Measurements from ENCODE around the gene HS3ST5. TPM values are rescaled to one million over a fixed set of nuclear protein-coding genes. Genes with fewer than 3 reads are reported as not detected.

The HS3ST5 gene
- total RNA-seq, 2 donors from 2014 or later: 0.31 to 2.0 TPM

DNA sequence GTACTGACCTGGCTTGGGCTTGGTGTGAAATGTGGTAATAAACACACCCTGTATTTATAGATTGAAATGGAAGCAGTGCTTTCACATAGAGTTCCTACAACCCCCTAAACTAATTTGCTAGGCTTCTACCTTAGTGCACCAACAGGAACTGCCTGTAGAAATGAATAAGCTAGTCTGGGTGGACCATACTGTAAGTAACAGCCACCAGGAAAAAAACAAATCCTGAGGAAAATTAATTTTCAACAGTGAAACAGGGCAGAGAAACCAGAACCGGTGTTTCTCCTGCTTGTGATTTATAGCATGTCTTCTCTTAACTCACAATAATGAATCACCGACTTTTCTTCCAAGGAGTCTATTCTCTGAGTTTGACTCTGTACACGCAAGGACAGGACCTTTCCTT is 187.1 kb downstream of the HS3ST5 start:
- no peaks in the 10 kb centered on the region for H3K36me3 Mint-ChIP-seq (ENCODE audit: low read depth)
- no peak overlapping the region for H3K4me3 Mint-ChIP-seq
- H3K27ac Mint-ChIP-seq: no peak overlapping the region
- H3K4me3 ChIP-seq (ENCODE audit: low read length): no peak overlapping the region
- TF ChIP-seq, protein P1, sequence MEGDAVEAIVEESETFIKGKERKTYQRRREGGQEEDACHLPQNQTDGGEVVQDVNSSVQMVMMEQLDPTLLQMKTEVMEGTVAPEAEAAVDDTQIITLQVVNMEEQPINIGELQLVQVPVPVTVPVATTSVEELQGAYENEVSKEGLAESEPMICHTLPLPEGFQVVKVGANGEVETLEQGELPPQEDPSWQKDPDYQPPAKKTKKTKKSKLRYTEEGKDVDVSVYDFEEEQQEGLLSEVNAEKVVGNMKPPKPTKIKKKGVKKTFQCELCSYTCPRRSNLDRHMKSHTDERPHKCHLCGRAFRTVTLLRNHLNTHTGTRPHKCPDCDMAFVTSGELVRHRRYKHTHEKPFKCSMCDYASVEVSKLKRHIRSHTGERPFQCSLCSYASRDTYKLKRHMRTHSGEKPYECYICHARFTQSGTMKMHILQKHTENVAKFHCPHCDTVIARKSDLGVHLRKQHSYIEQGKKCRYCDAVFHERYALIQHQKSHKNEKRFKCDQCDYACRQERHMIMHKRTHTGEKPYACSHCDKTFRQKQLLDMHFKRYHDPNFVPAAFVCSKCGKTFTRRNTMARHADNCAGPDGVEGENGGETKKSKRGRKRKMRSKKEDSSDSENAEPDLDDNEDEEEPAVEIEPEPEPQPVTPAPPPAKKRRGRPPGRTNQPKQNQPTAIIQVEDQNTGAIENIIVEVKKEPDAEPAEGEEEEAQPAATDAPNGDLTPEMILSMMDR (conservative IDR thresholded peaks at IDR 0.05): no peak
- H3K27me3 ChIP-seq (ENCODE audit: control insufficient read depth, insufficient read depth, low read length, poor library complexity, severe bottlenecking): no peaks in the 10 kb centered on the region
- H3K27ac ChIP-seq (ENCODE audit: low read depth, low read length): no peak overlapping the region
- no peaks in the 10 kb centered on the region for H3K36me3 ChIP-seq (ENCODE audit: control insufficient read depth, insufficient read depth, low read length)
- no peaks in the 10 kb centered on the region for H3K27me3 Mint-ChIP-seq (ENCODE audit: insufficient read depth)
- WGBS, 2 experiments (ENCODE audit: insufficient coverage in 1 of 2, insufficient read length in 1 of 2): 92 to 100% methylated on average over 2 to 3 of the region's 3 CpGs
- H3K4me1 Mint-ChIP-seq: no peaks in the 10 kb centered on the region
- H3K9ac ChIP-seq (ENCODE audit: extremely low read depth, low read length, poor library complexity, severe bottlenecking): no peak overlapping the region
- DNase-seq: no peak
- no peaks in the 10 kb centered on the region for H3K9me3 Mint-ChIP-seq
- H3K4me1 ChIP-seq (ENCODE audit: control insufficient read depth, insufficient read depth, low read length): no peaks in the 10 kb centered on the region
- H3K9me3 ChIP-seq (ENCODE audit: control insufficient read depth, low read length): no peaks in the 10 kb centered on the region

DNA sequence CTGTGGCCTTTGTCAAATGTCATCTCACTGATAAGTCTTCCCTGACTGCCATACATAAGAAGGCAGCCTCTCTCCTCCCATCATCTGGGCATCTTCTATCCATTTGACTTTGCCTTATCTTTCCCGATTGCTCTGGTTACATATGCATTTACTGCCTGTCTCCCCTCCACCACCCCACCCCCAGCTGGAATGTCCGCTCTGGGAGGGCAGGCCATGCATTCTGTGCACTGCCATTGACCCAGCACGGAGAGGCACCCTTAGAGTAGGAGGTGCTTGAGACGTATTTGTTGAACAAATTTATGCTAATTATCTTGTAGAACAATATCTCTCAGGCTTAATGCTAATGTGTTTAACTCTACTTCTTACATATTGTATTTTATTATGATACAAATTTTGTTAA is 188.0 kb downstream of the HS3ST5 start:
- Mint-ChIP-seq H3K9me3 (no peaks in the 10 kb centered on the region), H3K36me3 (ENCODE audit: low read depth) (no peaks in the 10 kb centered on the region), H3K4me3 (no peak overlapping the region), H3K4me1 (no peaks in the 10 kb centered on the region), H3K27me3 (ENCODE audit: insufficient read depth) (no peaks in the 10 kb centered on the region), H3K27ac (no peak overlapping the region)
- Histone ChIP-seq H3K4me1 (ENCODE audit: control insufficient read depth, insufficient read depth, low read length) (no peaks in the 10 kb centered on the region), H3K27me3 (ENCODE audit: control insufficient read depth, insufficient read depth, low read length, poor library complexity, severe bottlenecking) (no peaks in the 10 kb centered on the region), H3K4me3 (ENCODE audit: low read length) (no peak overlapping the region), H3K27ac (ENCODE audit: low read depth, low read length) (no peak overlapping the region), H3K9ac (ENCODE audit: extremely low read depth, low read length, poor library complexity, severe bottlenecking) (no peak overlapping the region), H3K9me3 (ENCODE audit: control insufficient read depth, low read length) (no peaks in the 10 kb centered on the region), H3K36me3 (ENCODE audit: control insufficient read depth, insufficient read depth, low read length) (no peaks in the 10 kb centered on the region)
- TF ChIP-seq, protein P1 (conservative IDR thresholded peaks at IDR 0.05): no peak
- WGBS, 2 experiments (ENCODE audit: insufficient coverage in 1 of 2, insufficient read length in 1 of 2): 90 to 100% methylated on average over 1 to 4 of the region's 4 CpGs
- DNase-seq: no peak

DNA sequence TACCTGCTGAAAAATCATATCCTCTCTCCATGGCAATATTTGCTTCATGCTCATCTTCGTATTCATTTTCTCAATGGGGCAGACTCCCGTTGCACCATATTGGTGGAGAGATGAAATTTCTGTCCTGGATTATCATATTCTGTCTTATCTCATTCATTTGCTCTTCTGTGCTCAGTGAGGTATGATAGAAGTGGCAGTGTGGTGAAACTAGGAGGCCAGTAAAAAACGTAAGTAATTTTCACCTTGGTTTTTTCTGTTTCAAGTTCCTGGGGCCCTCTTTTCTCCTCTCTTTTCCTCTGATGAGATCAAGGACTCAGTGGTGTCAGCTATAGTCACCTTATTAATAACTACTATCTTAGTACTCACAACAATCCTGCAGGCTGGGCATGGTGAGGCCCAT is 189.4 kb downstream of the HS3ST5 start:
- H3K4me1 Mint-ChIP-seq: no peaks in the 10 kb centered on the region
- no peak for DNase-seq
- no peaks in the 10 kb centered on the region for H3K36me3 ChIP-seq (ENCODE audit: control insufficient read depth, insufficient read depth, low read length)
- TF ChIP-seq, protein P1 (conservative IDR thresholded peaks at IDR 0.05): no peak
- H3K9me3 Mint-ChIP-seq: peaks cover 2% of the 10 kb centered on the region
- H3K27me3 ChIP-seq (ENCODE audit: control insufficient read depth, insufficient read depth, low read length, poor library complexity, severe bottlenecking): no peaks in the 10 kb centered on the region
- H3K9me3 ChIP-seq (ENCODE audit: control insufficient read depth, low read length): no peaks in the 10 kb centered on the region
- no peak overlapping the region for H3K27ac ChIP-seq (ENCODE audit: low read depth, low read length)
- no peaks in the 10 kb centered on the region for H3K4me1 ChIP-seq (ENCODE audit: control insufficient read depth, insufficient read depth, low read length)
- H3K36me3 Mint-ChIP-seq (ENCODE audit: low read depth): no peaks in the 10 kb centered on the region
- H3K9ac ChIP-seq (ENCODE audit: extremely low read depth, low read length, poor library complexity, severe bottlenecking): no peak overlapping the region
- 82 to 100% methylated on average over 1 to 3 of the region's 3 CpGs for WGBS, 2 experiments (ENCODE audit: insufficient coverage in 1 of 2, insufficient read length in 1 of 2)
- no peaks in the 10 kb centered on the region for H3K27me3 Mint-ChIP-seq (ENCODE audit: insufficient read depth)
- H3K4me3 ChIP-seq (ENCODE audit: low read length): no peak overlapping the region
- no peak overlapping the region for H3K4me3 Mint-ChIP-seq
- H3K27ac Mint-ChIP-seq: no peak overlapping the region

Measured in endodermal cell (in vitro differentiated cells).